ENCODE results near the gene NELFA.

NELFA gene

DNA sequence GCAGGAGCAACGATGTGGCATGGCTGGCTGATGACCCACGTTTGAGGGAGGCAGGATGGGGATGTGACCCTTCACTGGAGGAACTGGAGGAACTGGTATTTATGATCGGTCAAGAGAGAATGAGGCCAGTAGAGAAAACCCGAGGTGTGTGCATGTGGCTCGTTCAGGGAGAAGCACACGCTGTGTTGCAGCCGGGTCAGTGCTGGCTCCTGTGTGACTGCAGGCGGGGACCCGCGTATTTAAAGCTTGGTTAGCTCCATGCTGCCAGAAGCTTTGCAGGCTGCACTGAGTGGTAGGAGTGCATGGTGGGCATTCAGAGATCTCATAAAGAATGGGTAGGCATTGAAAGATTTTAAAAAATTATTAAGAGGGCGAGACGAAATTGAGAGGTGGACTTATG is 52.1 kb downstream of the NELFA start:
- no peak overlapping the region for H3K4me3 Mint-ChIP-seq
- H3K36me3 Mint-ChIP-seq = peaks cover 100% of the 10 kb centered on the region
- no peaks in the 10 kb centered on the region for H3K9me3 Mint-ChIP-seq
- peak overlapping the region; percentile 41 for H3K27ac Mint-ChIP-seq
- no peak for ATAC-seq
- H3K4me1 Mint-ChIP-seq = no peaks in the 10 kb centered on the region
- DNase-seq (ENCODE audit: low spot score in 2 of 2) = no peak

DNA sequence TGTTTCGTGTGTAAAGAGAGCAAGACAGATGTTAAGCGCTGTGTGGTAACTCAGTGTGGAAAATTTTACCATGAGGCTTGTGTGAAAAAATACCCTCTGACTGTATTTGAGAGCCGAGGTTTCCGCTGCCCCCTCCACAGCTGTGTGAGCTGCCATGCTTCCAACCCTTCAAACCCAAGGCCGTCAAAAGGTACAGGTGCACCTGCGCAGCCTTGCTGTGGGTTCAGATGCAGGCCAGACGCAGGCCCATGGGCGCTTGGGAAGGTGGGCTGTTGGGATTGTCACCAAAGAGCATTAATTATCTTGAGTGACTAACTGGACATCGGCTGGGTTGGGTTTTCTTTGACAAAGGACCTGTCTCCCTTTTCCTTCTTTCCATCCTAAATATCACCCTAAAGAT is 55.4 kb downstream of the NELFA start:
- Mint-ChIP-seq H3K9me3 (no peaks in the 10 kb centered on the region), H3K27ac (no peak overlapping the region), H3K4me1 (peaks cover 7% of the 10 kb centered on the region), H3K4me3 (no peak overlapping the region), H3K36me3 (peaks cover 95% of the 10 kb centered on the region)
- DNase-seq (ENCODE audit: low spot score in 2 of 2) (no peak), ATAC-seq (no peak)

DNA sequence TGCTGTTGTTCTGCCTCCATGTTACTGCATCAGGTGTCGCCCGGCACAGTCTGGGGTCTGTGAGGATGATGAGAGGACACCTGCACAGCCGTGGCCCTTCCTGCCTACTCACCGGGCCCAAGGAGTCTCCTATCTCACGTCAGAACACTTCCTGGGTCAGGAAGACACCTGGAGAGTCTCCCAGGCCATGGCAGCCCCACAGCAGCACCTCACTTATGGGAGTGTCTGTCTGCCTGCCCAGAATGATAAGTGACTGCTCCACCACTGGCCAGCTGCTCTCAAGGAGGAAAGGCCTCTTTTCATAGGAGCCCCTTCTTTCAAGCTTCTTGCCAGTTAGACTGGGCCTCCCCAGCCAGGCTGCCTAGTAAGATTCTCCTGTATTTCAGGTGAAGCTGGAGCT is 56.1 kb downstream of the NELFA start:
- Mint-ChIP-seq H3K36me3 (peaks cover 95% of the 10 kb centered on the region), H3K27ac (peak overlapping the region; percentile 43), H3K9me3 (no peaks in the 10 kb centered on the region)

DNA sequence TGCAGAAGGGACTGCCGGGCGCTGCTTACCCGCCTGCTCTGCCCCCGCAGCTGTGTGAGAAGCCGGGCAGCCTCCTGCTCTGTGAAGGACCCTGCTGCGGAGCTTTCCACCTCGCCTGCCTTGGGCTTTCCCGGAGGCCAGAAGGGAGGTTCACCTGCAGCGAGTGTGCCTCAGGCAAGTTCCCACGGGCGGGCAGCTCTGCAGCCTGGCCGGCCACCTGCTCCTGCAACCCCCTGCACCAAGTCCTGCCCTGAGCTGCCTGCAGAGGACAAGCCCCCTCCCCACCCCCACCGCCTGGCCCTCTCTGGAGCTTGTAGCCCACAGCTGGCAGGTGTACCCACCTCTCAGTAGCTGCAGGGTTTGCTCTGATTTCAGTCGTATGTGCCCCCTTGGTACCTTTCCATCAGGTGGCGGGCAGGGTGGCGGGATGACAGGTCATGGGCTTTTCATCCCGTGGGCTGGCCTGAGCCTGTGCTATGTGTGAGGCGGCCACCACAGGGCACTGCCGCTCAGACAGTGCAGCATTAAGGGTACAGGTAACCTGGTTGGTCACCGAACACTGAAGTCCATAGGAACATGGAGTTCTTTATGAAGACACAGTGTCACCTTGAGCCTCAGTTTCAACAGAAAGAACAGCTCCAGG is 56.6 kb downstream of the NELFA start:
- no peak for DNase-seq (ENCODE audit: low spot score in 2 of 2)
- no peaks in the 10 kb centered on the region for H3K9me3 Mint-ChIP-seq
- H3K4me1 Mint-ChIP-seq = peaks cover 7% of the 10 kb centered on the region
- peaks cover 91% of the 10 kb centered on the region for H3K36me3 Mint-ChIP-seq
- peak overlapping the region; percentile 43 for H3K27ac Mint-ChIP-seq
- no peak overlapping the region for H3K4me3 Mint-ChIP-seq
- no peak for ATAC-seq

More for the DNA sequence above, 56.1 kb downstream of the NELFA start:
- Mint-ChIP-seq H3K4me3 (no peak overlapping the region), H3K4me1 (peaks cover 7% of the 10 kb centered on the region)
- DNase-seq (ENCODE audit: low spot score in 2 of 2) (no peak), ATAC-seq (no peak)

DNA sequence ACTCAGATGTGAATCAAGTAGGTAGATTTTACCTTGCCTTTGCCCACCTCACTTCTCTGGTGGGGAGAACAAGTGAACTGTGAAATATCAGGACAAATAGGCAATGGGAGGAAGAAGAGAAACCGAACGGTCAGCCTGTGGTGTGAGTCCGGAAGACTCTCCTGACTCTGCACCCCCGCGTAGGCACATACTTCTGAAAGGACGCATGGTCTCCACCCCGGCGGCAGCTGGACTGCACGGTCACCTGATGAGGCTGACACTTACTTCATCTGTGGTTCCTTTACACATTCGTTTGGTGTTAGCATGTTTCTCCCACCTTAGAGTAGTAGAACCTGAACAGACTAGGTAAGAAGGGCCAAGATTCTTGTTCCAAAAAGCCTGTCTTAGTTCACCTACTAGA is 58.4 kb downstream of the NELFA start:
- Mint-ChIP-seq H3K4me1 (peaks cover 7% of the 10 kb centered on the region), H3K36me3 (peaks cover 89% of the 10 kb centered on the region), H3K9me3 (no peaks in the 10 kb centered on the region), H3K4me3 (no peak overlapping the region), H3K27ac (no peak overlapping the region)
- no peak for DNase-seq (ENCODE audit: low spot score in 2 of 2)
- ATAC-seq = no peak

DNA sequence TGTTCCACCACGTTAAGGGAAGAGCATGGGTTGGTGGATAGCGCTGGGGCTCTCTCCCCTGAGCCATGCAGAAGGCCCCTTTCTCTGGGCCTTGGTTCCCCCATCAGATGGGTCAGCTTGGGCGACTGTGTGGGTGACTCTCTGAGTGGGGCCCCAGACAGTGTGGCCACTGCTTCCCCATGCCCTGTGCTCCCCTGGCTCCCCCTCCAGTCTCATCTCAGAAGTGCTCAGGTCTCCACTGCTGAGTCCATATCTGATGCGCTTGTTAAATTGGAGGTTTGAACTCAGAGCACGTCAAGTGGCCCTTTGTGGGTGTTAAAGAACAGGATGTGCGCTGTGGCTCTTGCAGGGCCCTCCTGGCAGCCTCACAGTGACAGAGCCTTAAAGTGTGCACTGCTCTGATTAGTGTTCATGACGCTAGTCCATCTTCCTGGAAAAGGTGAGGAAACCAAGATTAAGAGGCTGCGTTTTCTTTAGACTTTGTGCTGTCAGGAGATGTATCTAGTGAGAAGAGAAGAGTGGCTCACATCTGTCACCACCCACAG is 59.8 kb downstream of the NELFA start:
- ATAC-seq = peak; percentile 60
- no peak for DNase-seq (ENCODE audit: low spot score in 2 of 2)
- Mint-ChIP-seq H3K9me3 (no peaks in the 10 kb centered on the region), H3K27ac (peak overlapping the region; percentile 54), H3K36me3 (peaks cover 89% of the 10 kb centered on the region), H3K4me3 (no peak overlapping the region), H3K4me1 (peaks cover 7% of the 10 kb centered on the region)

DNA sequence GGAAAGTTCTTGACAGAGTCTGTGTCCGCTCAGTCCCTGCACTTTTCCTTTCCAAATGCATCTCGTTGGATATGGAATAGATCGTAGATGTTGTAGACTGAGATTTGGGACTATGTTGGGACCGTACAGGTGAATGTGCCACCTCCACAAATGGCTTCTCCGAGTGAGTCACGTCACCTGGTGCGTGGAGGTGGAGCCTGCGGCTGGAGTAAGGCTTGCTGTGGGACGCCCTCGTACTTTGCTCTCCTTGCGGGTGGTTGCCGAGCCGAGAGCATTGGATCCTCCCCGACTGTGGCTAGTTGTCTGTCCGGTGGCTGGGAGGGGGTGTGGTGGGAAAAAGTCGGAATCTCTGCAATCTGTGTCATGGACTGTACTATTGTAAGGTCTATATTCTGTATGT is 60.5 kb downstream of the NELFA start:
- peaks cover 89% of the 10 kb centered on the region for H3K36me3 Mint-ChIP-seq
- no peak overlapping the region for H3K27ac Mint-ChIP-seq
- DNase-seq (ENCODE audit: low spot score in 2 of 2) (no peak), ATAC-seq (no peak)
- H3K4me1 Mint-ChIP-seq = peaks cover 7% of the 10 kb centered on the region
- no peaks in the 10 kb centered on the region for H3K9me3 Mint-ChIP-seq
- no peak overlapping the region for H3K4me3 Mint-ChIP-seq

DNA sequence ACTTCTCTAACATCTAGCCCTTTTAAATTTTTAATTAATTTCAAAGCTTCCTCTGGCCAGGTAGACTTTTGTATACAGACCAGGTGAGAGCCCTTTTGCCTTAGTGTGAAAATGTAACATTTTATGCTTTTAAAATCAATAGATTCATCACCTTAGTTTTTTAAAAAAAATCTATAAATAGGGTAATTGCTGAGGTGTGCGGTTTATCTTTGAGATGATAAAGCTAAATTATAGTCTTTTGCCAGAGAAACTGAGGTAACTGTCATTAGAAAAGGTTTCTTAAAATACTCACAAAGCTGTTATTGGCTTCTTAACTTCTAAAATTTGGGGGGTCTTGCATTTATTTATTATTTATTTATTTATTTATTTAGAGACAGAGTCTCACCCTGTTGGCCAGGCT is 62.9 kb downstream of the NELFA start:
- H3K4me1 Mint-ChIP-seq = peaks cover 7% of the 10 kb centered on the region
- no peak overlapping the region for H3K4me3 Mint-ChIP-seq
- ATAC-seq (no peak), DNase-seq (ENCODE audit: low spot score in 2 of 2) (no peak)
- no peaks in the 10 kb centered on the region for H3K9me3 Mint-ChIP-seq
- H3K36me3 Mint-ChIP-seq = peaks cover 89% of the 10 kb centered on the region
- H3K27ac Mint-ChIP-seq = peak overlapping the region; percentile 58

DNA sequence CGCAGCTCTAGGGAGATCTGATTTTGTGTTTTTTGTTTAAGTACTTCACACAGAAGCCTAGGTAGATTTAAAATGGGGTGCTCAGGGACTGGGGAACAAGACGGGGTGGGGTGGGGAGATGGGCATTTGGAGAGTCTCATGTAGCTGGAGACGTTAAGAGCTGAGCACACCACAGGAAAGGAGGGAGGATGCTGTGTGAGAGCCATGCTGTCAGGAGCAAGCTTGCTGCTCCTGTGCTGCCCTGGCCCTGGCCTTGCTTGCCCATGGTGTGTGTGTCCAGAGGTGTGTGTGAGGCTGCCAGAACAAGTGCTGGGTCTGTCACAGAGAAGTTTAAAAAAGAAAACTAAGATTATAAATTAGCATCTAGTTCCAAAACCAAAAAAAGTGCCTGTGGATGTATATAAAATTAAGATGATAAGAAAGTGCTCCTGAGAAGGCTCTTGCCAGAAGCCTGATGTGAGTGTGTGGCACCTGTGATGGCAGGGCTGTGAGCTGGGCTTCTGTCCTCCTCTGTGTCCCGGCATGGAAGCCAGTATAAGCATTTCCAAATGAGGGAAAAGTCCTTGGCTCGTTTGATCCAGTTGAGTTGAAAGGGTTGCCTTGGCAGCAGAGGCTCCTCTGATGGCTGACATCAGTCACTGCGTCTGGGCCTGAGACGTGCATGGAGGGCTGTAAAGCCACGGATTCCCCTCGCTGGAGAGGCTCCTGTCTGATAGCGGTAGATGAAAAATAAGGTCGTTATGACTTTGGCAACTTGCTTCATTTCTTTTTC is 63.5 kb downstream of the NELFA start:
- ATAC-seq = no peak
- Mint-ChIP-seq H3K4me3 (no peak overlapping the region), H3K27ac (peak overlapping the region; percentile 58), H3K9me3 (no peaks in the 10 kb centered on the region), H3K4me1 (peaks cover 7% of the 10 kb centered on the region), H3K36me3 (peaks cover 89% of the 10 kb centered on the region)
- DNase-seq (ENCODE audit: low spot score in 2 of 2) = no peak

DNA sequence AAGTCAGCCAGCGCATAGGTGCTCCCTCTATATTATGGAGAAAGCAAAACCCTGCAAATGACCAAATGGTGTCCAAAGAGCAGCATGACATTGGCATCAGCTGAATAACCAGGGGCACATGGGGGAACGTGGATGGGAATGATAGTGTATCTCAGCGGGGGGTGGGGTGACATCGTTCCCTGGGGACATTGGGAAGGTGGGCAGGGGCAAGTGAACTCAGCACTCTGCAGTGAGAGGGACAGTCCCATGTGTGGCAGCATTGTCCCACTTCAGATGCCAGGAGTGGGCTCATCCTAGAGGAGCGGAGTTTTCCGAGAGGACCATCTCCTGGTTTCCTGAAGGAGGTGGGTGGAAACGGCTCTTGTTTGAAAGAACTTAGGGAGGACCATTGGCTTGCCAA is 64.8 kb downstream of the NELFA start:
- Mint-ChIP-seq H3K9me3 (no peaks in the 10 kb centered on the region), H3K36me3 (peaks cover 92% of the 10 kb centered on the region), H3K4me3 (no peak overlapping the region), H3K4me1 (peaks cover 4% of the 10 kb centered on the region), H3K27ac (no peak overlapping the region)
- ATAC-seq (no peak), DNase-seq (ENCODE audit: low spot score in 2 of 2) (no peak)

DNA sequence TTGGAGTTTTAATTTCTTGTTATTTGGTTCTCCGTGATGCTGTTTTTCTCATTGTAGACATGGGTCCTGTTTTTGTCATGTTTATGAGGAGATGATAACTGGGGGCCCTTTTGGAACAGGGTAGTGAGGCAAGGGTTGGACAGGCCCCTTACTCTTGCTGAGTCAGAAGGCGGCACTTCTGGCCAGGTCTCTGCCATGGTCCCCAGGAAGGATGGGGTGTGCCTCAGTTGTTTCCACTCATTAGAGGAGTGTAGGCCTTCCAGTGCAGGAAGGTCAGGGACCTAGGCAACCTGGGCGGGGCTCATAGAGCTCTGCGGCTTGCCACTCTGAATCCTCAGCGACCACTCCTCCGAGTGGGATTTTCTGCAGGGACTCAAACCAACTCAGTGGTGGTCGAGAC is 68.2 kb downstream of the NELFA start:
- Mint-ChIP-seq H3K27ac (no peak overlapping the region), H3K9me3 (no peaks in the 10 kb centered on the region), H3K36me3 (peaks cover 100% of the 10 kb centered on the region), H3K4me3 (no peak overlapping the region), H3K4me1 (no peaks in the 10 kb centered on the region)
- DNase-seq (ENCODE audit: low spot score in 2 of 2) (no peak), ATAC-seq (no peak)

DNA sequence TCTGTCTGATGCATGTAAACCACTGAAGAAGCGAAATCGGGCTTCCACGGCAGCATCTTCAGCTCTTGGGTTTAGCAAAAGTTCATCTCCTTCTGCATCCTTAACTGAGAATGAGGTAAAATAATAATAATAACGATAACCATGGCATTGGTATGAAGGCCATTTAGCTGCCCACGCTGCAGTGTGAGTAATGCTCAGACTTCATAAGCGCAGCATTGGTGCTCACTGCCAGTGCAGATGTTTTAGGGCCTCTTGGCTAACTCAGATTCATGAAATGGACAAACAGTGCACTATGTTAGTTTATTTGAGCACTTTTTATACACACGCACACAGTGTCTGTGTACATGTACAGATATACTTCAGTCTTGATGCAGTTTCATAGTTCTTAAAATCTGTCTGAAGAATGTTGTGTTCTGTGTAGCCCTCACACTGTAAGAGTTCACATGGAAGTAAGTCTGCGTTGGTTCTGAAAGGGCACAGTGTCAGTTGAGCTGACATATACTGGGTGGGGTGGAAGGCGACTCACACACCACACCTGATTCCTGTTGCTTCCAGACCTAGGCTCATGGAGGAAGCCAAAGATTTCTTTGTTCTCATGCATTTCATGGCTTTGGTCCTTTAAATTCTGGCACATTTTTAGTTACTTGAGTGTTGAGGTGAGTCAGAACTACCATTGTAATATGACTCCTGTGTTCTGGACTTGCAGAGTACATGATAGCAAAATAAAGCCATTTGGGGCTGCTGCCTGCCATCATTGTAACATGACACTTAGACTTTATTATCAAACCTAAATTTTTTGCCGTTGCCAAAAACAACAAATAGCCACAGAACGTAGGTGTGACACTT is 68.9 kb downstream of the NELFA start:
- no peaks in the 10 kb centered on the region for H3K4me1 Mint-ChIP-seq
- ATAC-seq (no peak), DNase-seq (ENCODE audit: low spot score in 2 of 2) (no peak)
- H3K9me3 Mint-ChIP-seq = no peaks in the 10 kb centered on the region
- peaks cover 100% of the 10 kb centered on the region for H3K36me3 Mint-ChIP-seq
- H3K4me3 Mint-ChIP-seq = no peak overlapping the region
- no peak overlapping the region for H3K27ac Mint-ChIP-seq

DNA sequence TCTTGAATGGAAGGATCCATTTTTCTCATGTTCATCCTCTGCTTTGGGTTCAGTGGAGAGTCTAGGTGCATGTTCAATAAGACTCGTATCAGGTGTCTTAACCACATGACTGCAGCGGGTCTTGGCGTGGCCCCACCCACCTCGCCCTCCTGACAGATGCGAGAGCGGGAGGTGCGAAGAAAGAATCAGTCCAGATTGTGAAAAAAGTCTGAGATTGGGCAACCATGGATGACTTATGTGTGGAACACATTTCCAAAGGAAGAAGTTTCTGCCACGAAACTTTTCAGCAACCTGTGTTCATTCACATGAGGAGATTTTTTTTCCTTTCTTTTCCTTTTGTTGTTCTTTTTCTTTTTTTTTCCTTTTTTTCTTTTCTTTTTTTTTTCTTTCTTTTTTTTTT is 70.7 kb downstream of the NELFA start:
- peaks cover 98% of the 10 kb centered on the region for H3K36me3 Mint-ChIP-seq
- no peaks in the 10 kb centered on the region for H3K9me3 Mint-ChIP-seq
- DNase-seq (ENCODE audit: low spot score in 2 of 2) = no peak
- no peak for ATAC-seq
- H3K4me3 Mint-ChIP-seq = no peak overlapping the region
- H3K27ac Mint-ChIP-seq = no peak overlapping the region
- no peaks in the 10 kb centered on the region for H3K4me1 Mint-ChIP-seq

DNA sequence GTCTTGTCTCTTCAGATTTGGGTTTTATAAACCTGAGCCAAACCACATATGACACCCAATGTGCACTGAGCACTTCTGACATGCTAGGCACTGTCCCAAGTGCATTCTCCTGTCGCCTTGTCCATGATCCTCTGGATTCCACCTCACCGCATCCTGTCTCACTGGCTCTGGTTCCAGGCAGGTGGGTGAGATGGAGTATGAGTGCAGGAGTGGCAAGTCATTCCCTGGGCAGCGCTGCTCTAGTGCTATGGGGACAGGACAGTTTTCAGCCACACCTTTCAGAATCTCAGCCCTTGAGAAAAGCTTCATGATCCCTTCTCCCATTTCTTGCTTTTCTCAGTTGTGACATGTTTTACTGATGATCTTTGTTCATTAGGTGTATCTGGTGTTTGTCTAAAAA is 71.2 kb downstream of the NELFA start:
- DNase-seq (ENCODE audit: low spot score in 2 of 2) = no peak

DNA sequence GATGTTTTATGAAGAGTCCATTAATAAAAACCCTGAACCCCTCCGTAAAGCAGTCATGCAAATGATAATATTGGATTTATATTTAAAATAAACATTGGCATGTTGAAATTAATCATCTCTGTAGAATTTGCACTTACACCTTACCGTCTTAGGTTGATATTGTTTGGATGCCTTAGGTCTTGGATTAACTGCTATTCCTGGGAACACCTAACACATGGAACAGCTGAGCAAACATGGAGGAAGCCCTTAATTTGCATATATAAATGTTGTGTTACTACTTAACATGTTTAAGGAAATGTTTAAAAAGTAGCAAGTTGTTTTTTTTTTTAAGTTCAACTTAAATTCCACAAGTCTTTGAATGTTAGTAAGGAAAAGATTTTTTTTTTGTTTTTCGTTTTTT is 75.1 kb downstream of the NELFA start:
- H3K27ac Mint-ChIP-seq = no peak overlapping the region
- peaks cover 97% of the 10 kb centered on the region for H3K36me3 Mint-ChIP-seq
- peaks cover 3% of the 10 kb centered on the region for H3K4me1 Mint-ChIP-seq

More for the DNA sequence above, 71.2 kb downstream of the NELFA start:
- ATAC-seq = no peak
- H3K4me3 Mint-ChIP-seq = no peak overlapping the region
- no peak overlapping the region for H3K27ac Mint-ChIP-seq
- no peaks in the 10 kb centered on the region for H3K9me3 Mint-ChIP-seq
- H3K4me1 Mint-ChIP-seq = no peaks in the 10 kb centered on the region
- H3K36me3 Mint-ChIP-seq = peaks cover 97% of the 10 kb centered on the region

More for the DNA sequence above, 75.1 kb downstream of the NELFA start:
- no peak for DNase-seq (ENCODE audit: low spot score in 2 of 2)
- no peak for ATAC-seq
- H3K4me3 Mint-ChIP-seq = no peak overlapping the region
- no peaks in the 10 kb centered on the region for H3K9me3 Mint-ChIP-seq
